NK-92 (cell line): ENCODE data around the gene LRRC56.
A peak's percentile ranks its signal among the peaks of the same experiment; 100 is the strongest.

Experiments used
- DNase-seq: peaks from one replicate; lab custom pipeline; 2025; ENCODE audit not compliant: unreplicated experiment; lab: John Stamatoyannopoulos, UW

Gene LRRC56

DNA sequence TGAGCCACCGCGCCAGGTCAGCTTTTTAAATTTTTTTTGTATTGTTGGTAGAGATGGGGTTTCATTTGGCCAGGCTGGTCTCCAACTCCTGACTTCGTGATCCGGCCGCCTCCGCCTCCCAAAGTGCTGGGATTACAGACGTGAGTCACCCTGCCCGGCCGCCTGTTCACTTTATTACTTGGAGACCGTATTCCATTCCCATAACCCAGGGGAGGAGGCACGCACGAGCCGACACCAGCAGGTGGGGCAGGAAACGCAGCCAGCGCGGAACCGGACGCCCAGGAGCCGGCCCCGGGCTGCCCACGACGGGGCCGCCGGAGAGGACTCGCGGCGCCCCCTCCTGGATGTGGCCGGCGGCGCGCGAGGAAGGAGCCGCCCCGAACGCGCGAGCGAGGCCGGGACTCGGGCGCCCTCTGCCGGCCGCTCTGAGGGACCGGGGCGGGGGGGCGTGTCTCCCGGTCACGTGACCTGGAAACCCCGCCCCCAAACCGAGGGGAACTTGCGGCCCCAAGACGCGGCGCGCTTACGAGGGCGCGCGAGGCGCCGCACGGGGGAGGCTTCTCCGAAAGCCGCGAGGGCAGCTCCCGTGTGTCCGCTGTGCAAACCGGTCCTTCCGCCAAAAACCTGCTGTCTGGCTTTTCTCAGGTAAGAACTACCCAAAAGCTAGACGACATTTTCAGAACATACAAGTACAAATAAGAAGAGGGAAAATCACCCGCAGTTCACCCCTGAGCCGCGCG is 18.7 kb upstream of the LRRC56 start:
- DNase-seq, result no peak

DNA sequence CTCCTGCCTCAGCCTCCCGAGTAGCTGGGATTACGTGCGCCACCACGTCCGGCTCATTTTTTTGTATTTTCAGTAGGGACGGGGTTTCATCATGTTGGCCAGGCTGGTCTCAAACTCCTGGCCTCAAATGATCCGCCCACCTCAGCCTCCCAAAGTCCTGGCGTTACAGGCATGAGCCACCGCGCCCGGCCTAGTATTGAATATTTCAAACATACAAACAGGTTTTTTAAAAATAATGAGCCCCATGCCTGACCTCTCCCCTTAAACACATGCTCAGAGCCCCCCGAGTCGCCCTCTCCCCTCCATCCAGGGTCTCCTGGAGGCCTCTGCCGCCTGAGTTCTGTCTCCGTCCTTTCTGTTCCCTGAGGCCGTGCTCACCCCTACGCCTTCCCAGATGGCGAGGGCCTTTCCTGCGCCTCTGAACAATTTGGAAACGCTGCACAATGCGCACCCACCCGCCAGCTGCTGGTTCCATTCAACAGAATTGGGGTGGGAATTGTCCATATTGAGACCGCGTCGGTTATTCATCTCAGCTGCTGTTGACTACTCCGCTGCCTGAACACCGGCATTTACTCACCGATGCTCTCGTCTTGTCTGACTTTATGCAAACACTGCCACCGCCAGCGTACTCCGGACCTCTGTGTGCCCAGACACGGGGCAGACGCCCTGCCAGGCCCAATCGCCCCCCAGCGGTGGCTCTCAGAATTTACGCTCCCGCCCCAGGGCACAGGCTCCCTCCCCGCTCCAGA is 16.7 kb upstream of the LRRC56 start:
- DNase-seq, result no peak

GRCh38 chr11:521177-521688 is 16.1 kb upstream of the LRRC56 start:
- no peak for DNase-seq

DNA sequence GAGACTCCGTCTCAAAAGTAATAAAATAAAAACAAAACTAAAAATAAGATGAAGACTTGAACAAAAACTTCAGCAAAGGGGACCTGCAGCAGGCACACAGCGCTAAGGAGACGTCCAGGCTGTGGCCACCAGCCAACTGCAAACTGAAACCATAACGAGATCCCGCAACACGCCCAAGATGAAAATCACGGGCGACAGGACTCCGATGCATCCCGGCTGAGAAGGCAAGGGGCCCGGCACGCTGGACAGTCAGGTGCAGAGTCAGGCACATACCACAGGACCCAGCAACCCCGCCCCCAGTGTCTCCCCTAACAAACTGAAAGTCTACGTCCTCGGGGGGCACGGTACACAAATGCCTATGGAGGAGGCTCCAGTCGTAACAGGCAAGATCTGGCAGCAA is 11.1 kb upstream of the LRRC56 start:
- no peak for DNase-seq

DNA sequence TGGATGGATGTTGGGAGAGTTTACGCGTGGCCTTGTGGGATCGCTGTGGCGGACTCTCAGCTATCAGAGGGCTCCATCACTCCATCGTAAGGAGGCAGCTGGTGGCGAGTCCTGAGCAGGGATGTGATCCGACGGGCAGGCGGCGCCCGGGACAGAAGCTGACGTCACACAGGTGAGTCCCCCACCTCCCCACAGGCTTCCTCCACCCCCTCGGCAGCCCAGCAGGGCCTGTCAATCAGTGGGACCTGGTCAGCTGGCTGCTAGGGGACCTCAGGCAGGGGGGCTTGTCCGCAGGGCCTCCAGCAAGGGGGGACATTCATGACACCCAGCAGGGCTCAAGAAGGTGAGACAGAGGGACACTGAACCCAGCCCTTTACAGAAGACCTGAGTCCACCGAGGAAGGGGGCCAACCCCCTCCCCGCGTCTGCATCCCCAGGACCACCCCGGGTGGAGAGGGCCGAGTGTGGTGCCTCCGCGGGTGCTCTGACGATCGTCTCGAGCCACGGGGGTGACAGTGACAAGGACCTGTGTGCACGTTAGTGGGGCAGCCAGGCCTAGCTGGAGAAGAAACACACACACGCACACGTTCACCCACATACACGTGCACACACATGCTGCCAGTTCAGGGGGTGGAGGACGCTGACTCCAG is 9.0 kb upstream of the LRRC56 start:
- DNase-seq, result no peak

DNA sequence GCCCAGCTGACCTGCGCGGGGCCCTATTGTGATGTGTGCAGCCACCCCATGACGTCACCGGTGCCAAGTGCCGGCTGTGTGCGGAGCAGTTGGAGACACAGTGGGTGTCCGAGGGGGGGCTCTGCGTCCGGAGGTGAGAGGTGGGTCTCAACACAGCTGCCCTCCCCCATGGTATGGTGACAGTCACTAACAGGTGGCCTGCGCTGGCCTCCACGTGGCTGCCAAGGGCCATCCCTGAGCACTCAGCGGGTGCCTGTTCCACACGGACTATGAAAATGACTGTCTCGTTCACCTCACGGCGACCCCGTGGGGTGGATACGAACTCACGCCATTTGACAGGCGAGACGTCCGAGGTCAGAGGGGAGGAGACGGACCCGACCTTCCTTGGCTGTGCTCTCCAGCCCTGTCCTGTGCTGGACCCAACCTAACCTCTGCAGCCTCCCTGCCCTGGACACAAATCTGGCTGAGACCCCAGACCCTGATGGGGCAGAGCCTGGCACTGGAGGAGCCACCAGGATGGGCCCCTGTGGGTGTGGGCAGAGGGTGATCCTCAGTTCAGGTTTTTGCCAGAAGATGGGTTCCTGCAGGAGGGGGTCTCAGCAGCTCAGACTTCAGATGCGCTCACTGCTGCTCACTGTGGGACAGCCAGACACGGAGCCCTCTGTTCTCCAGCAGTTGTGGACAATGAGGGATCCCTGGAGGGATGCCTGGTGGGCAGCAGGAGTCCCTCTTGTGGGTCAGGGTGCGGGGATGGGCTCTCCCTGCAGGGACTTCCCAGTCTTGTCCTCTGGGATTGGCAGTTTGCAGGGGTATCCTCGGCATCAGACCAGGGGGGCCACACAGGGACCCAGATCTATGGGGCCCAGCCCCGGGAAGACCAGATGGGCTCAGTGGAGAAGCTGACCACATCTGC is 8.3 kb upstream of the LRRC56 start:
- no peak for DNase-seq

DNA sequence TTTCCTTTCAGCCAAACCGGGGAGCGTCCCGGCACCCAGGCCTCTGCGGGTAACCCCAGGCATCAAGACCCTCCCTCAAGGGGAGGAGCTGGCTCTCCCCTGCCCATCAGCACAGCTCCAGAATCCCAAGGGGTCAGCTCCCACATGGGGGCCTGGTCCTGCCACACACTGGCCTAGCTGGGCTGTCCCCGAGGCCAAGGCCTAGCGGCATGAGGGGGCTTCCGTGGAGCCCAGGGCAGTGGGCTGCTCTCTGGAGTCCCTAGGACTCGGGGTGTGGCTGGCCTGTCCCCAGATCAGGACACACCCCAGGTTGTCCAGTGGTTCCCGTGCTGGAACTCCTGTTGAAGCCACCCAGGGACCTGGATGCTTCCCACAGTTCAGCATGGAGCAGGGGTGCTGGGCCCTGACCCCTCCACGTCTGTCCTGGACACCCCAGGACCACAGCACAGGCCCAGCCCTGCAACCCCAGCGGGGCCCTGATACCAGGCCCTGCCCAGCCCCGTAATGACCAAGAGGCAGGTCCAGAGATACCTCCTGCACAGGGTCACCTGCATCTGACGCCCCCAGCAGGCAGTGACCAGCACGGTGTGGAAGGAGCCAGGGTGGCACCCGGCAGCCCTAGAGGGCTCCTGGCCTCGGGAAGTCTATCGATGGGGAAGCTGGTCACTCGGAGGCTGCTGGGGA is 7.5 kb upstream of the LRRC56 start:
- DNase-seq, result no peak

DNA sequence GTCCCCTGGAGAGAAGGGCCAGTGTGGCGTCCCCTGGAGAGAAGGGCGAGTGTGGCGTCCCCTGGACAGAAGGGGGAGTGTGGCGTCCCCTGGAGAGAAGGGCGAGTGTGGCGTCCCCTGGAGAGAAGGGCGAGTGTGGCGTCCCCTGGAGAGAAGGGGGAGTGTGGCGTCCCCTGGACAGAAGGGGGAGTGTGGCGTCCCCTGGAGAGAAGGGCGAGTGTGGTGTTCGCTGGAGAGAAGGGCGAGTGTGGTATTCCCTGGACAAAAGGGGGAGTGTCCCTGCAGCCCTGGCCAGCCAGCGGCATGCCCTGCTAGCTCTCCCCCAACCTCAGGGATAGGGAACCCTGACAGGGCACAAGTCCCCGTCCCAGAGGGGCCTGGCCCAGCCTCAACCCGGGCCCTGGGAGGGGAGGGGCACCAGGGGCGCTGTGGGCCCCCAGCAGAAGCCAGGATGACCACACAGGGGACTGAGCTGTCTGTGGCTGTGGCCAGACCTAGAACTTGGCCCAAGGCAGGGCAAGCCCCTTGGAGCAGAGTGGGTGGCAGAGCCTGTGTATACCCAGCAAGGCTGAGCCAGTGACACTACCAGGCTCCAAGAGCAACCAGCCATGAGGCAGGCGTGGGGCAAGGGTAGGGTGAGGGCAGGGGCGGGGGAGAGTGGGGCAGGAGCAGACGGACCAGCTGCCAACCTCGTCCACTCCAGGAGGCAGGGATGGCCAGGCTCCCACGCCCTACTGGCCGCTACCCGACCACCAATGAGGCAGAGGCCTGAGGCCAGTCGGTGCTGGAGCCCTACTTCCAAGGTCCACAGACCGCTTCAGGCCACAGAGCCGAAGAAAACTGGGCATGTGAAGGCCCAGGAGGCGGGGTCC is 6.1 kb upstream of the LRRC56 start:
- no peak for DNase-seq

DNA sequence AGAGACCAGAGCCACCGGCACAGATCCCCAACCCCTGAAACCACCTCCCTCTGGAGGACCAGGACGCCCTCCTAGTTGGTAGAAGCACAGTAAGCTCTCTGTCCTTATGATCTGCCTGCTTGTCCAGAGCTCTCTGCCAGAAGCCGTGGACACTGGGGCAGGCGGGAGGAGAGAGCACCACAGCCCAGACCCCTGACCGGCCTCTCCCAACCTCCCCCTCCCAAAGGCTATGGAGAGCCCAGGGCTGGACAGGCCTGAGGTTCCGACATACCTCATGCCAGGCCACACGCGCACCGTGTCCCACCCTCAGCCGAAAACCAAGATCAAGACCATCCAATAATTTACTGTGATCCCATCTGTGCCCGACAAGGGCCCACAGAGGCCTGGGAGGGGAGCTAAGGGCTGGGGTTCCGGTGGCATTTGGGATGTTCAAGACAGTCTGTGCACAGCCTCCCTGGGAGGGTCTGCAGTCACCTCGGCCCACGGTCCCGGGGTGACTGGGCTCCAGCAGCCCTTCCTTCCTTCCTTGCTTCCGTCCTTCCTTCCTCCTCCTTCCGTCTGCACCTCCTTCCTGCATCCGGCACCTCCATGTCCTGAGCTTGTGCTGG is 5.3 kb upstream of the LRRC56 start:
- no peak for DNase-seq

DNA sequence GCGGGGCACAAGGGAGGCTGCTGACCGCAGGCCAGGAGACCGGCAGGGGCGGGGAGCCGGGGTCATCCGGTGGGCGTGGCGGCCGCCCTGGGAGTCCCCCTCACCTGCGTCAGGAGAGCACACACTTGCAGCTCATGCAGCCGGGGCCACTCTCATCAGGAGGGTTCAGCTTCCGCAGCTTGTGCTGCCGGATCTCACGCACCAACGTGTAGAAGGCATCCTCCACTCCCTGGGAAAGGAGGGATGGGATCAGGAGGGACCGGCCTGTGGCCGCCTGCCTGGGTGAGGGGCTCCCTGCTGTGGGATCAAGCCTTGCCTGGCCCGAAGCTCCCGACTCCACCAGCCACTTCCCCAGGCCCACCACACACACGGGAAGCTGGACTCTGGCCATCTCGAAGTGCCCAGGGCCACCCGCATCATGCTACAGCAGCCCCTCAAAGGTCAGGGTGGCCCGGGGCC is 4.8 kb upstream of the LRRC56 start:
- no peak for DNase-seq

DNA sequence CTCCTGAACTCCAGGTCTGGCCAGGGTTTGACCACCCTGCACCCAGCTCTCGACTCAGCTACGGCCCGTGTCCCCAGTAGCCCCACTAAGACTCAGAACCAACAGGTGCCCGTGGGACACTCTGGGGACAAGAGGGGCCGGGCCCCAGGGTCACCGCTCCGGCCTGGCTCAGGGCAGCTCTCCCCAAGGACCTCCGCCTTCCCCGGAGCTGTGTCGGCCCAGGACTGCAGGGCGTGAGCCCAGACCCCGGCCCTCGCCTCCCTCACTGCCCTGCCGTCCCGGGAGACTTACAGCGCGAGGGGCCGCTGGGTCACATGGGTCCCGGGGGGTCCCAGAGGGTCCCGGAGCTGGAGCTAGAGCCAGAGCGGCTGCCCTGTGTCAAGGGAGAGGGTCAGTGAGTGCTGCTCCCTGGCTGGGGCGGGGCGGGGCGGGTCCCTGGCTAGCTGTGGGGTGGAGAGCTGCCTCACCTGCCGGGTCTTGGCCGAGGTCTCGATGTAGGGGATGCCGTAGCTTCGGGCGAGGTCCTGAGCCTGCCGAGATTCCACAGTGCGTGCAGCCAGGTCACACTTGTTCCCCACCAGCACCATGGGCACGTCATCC is 4.2 kb upstream of the LRRC56 start:
- DNase-seq, result no peak

- no peak for DNase-seq
Measured at GRCh38 chr11:533586-534395, 3.5 kb upstream of the LRRC56 start.

- no peak for DNase-seq
Measured at GRCh38 chr11:534396-535209, 2.7 kb upstream of the LRRC56 start.

DNA sequence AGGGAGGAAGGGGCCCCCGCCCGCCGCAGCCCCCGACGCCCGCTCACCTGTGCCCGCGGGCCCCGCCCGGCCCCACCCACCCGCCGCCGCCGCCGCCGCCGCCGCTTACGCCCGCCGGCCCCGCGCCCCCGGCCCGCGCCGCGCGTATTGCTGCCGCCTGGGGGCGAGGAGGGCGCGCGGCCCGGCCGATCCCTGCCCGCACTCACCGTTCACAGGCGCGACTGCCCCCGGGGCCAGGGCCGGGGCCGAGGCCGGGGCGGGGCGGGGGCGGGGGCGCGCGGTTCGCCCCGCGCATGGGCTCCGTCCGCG is 2.2 kb upstream of the LRRC56 start:
- no peak for DNase-seq

GRCh38 chr11:535519-536454 is 1.5 kb upstream of the LRRC56 start, which contains the start of gene HRAS:
HRAS (minus strand) TSS chr11:535576.
- DNase-seq, result peak; percentile 66
